GM21576 (cell line): ENCODE measurements around the gene KDELR3.

ENCODE experiments used
- ATAC-seq: cut with Tn5 transposase; IDR thresholded peaks from one replicate; pipeline ENCODE4 v1.9.1; 2021; ENCODE audit warnings: mild to moderate bottlenecking, moderate library complexity; ENCODE audit not compliant: unreplicated experiment

The KDELR3 gene

DNA sequence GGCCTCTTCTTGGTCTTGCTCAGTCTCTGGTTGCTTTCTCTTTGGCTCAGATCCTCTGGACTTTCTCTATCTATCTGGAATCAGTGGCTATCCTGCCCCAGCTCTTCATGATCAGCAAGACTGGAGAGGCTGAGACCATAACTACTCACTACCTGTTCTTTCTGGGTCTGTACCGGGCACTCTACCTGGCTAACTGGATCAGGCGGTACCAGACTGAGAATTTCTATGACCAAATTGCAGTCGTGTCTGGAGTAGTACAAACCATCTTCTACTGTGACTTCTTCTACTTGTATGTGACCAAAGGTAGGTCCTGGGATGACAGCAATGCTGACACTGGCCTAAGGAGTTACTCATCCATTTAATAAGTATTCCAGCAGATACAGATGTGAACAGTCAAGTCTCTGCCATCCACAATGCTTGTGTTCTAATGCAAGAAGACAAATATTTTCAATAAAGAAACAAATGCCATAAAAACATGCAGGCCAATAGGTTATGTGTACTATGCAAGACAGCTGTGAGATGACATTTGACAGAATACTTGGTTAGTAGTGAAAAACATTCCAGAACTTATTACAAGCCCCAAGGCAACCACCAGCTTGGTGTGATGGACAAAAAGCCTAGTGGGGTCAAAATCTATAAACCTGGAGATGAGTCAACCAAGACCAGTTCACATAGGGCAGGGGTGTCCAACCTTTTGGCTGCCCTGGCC is 13.4 kb downstream of the KDELR3 start:
- no peak for ATAC-seq

DNA sequence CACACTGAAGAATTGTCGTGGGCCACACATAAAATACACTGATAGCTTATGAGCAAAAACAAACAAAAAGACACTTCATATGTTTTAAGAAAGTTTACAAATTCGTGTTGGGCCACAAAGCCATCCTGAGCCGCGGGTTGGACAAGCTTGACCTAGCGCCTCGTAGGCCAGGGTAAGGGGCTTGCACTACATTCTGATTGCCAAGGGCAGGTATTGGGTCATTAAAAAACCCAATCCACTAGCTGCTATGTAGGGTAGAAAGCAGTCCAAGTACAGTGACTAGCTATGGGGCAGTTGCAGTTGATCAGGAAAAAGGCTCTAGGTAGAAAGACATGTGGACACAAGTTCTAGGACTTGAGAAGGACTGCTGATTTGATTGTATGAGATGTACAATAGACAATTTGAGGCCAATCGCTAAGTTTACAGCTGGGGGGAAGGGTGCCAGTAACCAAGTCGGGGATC is 14.0 kb downstream of the KDELR3 start:
- no peak for ATAC-seq

- no peak for ATAC-seq
Measured at GRCh38 chr22:38482662-38483308, 14.9 kb downstream of the KDELR3 start.

- ATAC-seq, result no peak
Measured at GRCh38 chr22:38484244-38484643, 16.3 kb downstream of the KDELR3 start.

GRCh38 chr22:38485783-38486182 is 17.9 kb downstream of the KDELR3 start:
- no peak for ATAC-seq

DNA sequence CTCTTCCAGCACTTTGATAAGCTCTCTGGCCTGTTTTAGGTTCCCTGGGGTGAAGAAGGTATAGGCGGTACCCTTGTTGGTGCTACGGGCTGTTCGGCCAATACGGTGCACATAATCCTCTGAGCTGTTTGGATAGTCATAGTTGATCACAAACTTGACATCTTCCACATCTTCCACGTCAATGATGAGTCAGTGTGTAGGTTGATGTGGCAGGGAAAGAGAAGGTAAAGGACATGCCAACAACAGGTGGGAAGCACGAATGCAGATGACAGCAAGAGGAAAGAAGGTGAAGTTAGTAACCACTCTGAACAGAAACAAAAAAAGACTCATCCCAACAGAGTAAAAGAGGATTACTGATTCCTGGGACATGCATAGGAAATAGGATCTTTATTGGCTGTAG is 20.1 kb downstream of the KDELR3 start:
- ATAC-seq, result no peak

- ATAC-seq, result no peak
Measured at GRCh38 chr22:38489142-38489541, 21.2 kb downstream of the KDELR3 start.

GRCh38 chr22:38489561-38490145 is 21.8 kb downstream of the KDELR3 start:
- ATAC-seq, result no peak

DNA sequence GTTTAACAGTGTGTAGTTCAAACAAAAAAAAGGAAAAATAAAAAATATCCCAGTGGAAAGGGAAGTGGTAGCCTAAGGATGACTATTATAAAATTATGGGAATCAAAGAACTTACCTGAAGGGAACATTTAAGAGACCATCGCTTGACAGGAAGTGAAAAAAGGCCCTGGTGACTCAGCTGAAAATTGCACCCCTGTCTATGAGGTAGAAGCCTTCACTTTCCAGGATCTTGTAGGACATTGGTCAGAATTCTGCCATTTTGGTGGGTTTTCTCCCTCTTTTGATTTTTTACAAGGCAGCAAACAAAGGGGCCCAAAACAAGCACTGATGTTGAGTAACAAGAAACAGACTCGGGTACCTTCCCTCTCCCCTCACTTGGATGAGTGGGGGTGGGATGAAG is 22.6 kb downstream of the KDELR3 start:
- ATAC-seq, result no peak

DNA sequence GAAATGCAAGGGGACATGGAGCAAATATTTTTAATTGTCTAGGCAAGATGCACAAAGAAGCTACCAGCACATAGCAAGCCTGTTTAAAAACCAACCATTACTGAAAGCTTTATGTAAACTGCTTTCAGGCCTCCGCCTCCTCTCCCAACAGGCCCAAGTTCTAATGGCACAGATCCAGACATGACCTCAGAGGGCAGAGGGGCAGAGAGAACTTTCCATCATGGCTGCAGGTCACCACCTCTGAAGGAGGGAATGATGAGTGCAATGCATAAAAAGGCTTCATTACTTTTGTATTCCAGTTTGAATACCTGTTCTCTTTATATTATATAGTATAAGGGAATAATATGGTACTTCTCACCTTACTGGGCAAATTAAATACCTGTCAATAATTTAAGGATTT is 23.0 kb downstream of the KDELR3 start:
- no peak for ATAC-seq

DNA sequence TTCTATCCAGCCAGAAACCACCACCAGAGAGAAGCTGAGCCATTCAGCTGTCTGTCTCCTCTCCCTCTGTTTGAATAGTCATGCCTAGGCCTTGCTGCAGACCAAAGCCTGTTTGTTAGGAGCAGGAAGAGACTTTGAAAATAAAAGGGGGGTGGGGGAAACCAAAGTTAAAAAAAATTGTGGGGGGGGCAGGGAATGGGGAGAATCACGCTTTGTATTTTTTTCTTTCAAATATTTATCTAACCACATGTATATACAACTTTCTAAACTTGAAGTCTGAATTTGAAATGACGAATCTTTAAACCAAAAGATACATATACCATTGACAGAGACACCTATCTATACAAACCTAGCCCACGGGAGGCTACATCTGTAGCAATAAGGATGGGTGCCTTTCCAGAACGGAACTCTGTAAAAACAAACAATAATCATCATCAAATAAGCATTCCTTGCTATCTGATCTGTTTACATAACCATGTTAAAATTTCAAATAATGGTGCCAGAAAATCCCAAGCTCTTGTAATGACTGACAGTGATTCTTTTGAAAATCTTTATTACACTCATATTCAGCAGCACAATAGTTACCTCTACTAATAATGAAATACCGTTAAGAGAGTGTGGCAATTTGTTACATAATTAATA is 23.9 kb downstream of the KDELR3 start:
- ATAC-seq, result no peak

DNA sequence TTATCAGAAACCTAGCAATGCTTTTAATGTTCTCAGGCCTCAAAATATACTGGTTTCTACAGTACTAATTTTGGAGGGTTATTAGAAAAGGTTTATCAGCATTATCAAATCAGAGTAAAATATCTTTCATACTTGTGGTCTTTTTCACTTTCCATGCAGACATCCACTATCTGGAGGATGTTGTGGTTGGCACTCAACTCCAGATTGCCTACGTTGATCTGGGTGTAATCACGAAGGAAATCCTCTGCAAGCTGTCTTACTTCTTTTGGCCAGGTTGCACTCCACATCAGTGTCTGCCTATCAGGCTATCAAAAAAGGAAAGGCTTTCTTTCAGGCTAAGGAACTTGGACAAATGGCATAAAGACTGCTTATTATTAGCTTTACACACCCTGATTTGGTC is 26.6 kb downstream of the KDELR3 start:
- no peak for ATAC-seq

- no peak for ATAC-seq
Measured at GRCh38 chr22:38494939-38495338, 27.0 kb downstream of the KDELR3 start.

- no peak for ATAC-seq
Measured at GRCh38 chr22:38497869-38498268, 30.0 kb downstream of the KDELR3 start.

DNA sequence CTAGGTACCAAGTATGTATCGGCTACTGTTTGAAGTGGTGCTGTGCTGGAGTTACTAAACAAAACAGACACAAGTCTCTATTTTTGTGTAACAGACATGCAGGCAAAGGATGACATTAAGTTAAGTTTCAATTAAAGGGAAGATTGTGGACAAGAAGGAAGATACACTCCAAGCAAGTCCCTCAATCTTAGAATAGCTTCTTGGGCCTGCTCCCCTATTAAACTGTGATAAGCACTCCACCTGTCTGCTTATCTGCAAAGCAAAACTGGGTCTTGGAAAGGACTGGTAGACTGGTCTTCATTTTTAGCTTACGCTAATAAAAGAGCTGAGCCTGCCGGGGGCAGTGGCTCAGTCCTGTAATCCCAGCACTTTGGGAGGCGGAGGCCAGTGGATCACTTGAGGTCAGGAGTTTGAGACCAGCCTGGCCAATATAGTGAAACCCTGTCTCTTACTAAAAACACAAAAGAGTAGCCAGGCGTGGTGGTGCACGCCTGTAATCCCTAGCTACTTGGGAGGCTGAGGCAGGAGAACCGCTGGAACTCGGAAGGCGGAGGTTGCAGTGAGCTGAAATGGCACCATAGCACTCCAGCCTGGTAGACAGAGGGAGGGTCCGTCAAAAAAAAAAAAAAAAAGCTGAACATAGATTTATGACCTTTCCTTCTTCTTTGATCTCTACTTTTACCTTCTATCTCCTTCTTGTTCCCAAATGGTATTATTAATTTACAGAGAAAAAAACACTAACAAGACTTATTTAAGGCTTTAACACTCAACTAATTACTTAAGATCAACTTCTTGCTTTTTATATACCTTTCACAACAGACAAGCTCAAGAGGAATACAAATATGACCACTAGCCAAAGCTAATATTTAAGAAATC is 34.1 kb downstream of the KDELR3 start:
- no peak for ATAC-seq

DNA sequence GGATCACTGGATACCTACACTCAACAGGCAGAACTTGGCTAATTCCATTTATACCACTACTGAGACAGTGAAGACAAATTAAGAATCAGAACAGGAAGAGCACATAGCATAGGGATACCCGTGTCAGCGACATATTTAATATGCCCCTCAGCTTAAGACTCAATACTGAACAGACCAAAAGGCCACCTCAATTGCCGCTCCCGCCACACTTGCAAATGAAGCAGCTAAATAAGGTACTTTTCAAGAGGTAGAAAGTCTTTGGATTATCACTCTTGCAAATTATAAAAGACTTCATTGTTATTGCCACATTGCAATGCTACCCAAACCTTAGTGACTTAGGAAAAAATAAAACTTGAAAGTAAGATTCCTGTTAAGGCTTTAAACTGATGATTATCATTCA is 35.1 kb downstream of the KDELR3 start:
- no peak for ATAC-seq

DNA sequence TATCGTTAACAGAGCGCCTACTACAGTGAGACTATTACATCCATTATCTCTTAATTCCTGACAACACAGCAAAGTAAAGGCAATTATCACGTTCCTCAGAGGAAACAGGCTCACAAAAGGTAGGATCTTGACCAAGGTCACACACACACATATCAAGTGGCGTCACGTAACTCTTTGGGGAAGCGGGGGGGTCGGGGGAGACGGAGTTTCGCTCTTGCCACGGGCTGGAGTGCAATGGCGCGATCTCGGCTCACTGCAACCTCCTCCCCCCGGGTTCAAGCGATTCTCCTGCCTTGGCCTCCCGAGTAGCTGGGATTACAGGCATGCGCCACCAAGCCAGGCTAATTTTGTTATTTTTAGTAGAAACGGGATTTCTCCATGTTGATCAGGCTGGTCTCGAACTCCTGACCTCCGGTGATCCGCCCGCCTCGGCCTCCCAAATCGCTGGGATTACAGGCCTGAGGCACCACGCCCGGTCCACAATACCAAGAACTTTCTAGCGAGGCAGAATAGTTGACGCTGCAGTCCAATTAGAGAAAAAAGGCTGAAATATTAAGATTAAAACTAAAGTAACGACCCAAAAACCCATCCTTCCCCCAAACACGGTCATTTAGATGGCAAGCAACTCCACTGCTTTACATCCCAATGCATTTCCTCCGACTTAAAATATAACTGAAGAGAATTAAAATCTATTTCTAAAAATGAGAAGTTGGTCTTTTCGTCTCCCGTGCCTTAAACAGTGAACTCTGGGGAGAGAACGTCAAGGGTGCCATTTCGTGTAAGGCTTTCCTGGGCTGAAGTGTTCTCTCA is 37.0 kb downstream of the KDELR3 start:
- no peak for ATAC-seq

DNA sequence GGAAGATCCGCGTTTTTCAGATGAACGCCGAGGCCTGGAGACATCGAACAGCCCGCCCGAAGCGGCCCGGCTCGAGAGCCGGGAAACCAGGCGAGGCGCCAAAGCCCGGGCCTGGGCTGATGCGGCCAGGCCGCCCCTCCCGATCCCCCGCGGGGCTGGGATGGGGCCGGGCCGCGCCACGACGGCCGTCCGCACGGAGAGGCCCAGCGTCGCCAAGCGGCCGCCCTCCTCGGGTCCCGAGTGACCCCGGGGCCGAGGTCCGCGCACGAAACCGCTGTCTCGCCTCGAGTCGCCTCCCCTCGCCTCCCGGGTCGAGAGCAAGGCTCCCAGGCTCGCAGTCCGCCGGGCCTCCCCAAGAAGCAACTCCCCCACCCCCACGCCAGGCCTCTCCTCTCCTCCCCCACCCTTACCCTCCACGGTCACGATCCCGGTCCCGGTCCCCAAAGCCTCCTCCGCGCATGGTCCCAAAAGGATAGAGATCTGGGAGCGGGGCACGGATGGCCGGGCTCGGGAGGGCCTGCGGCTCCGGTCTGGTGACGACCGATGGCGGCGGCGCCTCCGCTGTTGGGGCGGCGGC is 37.7 kb downstream of the KDELR3 start:
- ATAC-seq, result peak; percentile 30

- ATAC-seq, result peak; percentile 82
Measured at GRCh38 chr22:38506118-38506962, 38.4 kb downstream of the KDELR3 start, which contains the start of gene DDX17. TSS of gene DDX17 (minus strand) at chr22:38506311.
